HuH-7.5 (cell line): Measurements from ENCODE around the gene DNAAF8.
A peak's percentile ranks its signal among the peaks of the same experiment; 100 is the strongest.

Source experiments
- DNase-seq: peaks from one replicate; pipeline ENCODE4 v3.0.0; 2011; ENCODE audit warnings: low spot score

DNAAF8 gene

DNA sequence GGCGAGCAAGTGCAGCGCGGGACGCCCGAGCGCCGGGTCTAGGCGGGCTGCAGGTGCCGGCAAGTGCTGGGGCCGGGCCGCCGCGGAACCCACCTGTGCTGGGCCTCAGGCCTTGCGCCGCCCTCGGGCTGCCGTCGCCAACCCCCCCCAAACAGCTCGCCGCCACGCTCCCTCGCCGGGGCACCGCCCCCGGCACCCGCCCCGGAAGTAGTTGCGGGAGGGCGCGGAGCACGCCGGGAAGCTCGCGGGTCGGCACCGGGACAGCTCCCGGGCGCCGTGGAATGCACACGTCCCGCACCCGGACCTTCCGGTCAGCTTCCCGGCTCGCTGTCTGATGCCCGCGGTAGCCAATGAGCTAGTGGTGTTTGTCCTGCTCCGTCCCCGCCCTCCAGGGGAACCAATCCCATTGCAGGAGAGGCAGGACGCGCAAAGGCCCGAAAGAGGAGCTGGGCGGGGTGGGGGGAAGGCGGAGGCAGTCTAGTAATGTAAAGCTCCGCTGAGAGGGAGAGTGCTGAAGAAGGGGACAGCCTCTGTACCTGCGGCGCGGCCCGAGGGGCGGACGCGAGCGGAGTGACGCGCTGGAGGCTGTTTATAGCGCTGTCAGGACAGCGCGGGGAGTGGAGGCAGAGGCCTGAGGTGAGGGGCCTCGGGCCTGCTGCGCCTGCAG lies at the start of gene DNAAF8, which contains the start of gene ANKS3:
TSS of gene DNAAF8 (plus strand) at position 475 of the 667 bp plus-strand sequence. CDS start 1,978 bp downstream, outside the sequence.
TSS of gene ANKS3 (minus strand) at position 209 of the 667 bp plus-strand sequence. CDS start 4,122 bp downstream, outside the sequence.
- DNase-seq: peak; percentile 95

DNA sequence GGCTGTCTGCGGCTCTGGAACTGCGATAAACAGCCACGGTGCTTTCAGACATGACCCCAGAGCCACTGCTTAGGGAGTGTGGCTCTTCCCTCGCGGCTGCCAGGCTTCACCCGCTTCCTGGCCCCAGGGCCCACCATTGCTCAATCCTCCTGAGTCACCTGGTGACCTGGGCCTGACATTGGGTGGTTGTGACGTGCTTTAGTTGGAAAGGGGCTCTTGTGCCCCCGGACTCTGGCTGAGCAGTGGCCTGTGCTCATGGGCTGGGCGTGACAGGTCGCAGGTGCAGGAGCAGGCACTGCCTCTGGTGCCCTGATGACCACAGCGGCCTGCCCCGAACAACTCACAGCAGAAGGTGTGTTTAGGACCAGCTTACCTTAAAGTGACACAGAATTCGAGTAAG lies 49.6 kb upstream of the DNAAF8 start:
- DNase-seq: no peak

DNA sequence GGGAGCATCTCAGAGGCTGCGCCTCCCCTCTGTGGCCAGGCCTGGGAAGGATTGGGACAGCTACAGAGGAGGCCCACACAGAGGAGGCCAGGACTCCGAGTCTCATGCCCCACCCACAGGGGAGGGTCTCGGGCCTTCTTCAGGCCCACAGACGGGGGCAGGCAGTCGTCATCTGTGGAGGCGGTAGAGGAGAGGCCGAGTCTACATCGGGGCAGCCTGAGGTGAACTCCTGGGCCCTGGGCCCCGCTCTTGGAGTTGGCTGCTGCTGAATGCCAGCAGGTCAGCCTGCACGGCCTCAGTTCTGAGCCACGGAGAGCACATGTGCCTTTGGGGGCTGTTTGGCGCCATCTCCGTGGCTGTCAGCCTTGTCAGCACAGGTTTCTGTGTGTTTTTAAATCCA lies 49.0 kb upstream of the DNAAF8 start:
- no peak for DNase-seq

DNA sequence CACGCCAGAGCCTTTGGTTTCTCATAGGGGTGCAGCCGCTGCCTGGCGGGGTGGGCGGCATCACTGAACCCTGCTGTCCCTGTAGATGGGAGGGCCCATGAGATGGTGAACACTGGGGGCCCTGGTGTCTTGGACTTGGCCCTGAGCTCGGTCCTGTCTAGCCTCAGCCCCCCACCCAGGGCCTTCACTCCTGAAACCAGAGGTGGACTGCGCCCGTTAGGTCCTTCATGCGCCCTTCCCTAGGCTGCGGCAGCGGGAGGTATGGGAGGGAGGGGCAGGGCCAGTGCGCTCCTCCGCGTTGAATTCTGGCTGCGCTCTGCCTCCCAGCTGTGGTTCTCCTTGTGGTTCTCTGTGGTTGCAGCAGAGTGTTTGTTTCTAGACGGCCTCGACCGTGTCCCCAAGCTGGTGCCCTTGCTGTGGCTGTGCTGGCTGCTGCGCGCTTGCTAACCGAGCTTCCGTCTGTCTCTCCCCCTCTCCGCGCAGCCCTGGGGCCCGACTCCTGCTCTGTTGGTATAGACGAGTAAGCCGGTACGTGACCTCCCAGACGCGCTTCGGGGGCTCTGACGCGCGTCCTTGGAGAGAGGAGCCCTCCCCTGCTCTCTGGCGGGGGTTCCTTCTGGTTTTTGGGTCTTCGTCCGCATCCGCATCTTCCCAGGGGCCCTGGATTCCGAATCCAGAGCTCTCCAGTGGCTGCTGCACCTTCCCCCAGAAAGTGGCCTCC lies 48.4 kb upstream of the DNAAF8 start:
- no peak for DNase-seq

DNA sequence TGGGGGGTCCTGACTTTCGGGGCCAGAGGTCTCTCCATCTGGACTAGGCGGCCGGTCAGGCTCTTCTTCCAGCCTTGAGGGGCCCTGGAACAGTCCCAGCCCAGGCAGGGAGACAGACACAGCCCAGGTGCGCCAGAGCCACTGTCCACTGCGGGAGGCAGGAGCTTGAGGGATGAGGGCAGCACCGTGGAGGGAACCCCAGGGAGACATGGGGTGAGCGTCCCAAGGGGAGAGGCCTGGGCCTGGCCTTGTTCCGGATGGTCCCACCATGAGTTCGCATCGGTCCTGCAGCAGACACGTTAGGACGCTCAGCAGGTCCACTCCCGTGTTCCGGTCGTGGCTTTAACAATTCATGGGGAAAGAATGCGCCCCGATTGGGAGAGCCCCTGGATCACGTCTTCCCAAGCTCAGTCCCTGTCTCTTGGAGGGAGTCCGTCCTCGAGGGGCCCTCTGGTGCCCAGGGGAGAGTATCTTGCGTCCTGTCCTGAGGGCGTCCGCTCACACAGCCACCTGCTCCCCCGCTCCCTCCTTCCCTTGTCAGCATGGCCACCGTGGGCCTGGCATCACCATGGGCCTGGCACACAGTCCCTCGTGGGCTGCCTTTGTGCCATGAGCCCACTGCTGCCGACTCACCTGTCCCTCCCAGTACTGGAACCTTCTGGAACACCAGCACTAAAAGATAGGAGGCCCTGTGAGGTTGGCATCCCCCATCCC lies 47.7 kb upstream of the DNAAF8 start:
- no peak for DNase-seq

DNA sequence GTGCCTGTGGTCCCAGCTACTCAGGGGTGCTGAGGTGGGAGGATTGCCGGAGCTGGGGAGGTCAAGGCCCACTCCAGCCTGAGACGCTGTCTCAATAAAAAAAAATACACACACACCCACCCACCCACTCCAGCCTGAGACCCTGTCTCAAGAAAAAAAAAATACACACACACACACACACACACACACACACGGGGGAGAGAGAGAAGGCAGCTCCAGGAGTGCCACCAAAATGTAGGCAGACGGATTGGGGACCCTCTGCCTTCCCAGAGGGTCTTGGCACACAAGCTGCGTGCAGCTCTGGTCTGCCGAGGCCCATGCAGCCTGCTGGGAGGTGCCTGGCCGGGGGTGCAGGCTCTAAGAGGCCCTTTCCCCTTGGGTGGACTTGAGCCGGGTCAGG lies 46.9 kb upstream of the DNAAF8 start:
- no peak for DNase-seq

DNA sequence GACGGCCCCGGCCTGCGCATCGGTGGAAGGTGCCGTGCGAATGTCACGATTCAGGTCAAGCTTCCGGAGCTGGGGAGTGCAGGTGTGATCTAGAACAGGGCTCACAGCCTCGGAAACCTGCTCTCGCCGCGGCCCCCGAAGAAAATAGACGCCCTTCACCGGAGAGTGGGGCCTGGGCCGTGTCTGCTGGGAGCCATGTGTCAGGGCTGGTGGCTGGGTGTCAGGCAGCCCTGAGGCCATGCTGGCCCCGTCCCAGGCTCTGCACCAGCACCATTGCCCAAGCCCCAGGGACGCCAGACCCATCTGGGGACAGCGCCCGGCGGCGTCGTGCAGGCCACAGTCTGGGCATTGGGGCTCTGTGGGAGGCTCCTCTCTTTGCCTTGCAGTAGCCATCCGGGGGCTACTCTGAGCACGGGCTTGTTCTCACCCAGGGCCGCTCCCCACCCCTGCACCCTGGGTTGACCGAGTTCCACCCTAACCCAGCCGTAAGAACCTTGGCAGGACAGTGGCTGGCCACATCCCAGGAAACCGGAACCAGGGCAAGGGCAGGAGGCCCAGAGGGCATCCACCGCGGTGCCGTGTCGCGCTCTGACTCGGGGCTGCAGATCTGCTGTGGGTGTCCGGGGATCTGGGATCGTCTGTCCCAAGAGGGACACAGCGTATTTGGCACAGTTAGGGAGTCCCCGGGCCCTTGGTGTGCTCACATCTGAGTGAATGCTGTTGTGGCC lies 46.2 kb upstream of the DNAAF8 start:
- DNase-seq: no peak

DNA sequence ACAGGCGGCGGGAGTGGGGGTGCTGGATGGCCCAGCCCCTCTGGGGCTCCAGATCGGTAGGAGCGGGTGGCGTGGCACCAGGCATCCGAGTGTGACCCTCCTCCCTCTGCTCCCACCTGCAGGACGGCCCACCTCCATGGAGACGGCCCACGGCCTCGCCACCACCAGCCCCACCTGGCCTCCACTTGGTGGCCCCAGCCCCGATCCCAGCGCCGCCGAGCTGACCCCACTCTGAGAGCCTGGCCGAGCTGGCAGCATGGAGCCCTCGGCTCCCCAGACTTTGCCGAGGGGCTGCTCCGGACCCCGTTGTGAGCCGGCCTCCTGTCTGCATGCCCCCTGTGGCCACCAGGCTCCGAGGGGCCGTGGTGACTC lies 45.7 kb upstream of the DNAAF8 start:
- no peak for DNase-seq

DNA sequence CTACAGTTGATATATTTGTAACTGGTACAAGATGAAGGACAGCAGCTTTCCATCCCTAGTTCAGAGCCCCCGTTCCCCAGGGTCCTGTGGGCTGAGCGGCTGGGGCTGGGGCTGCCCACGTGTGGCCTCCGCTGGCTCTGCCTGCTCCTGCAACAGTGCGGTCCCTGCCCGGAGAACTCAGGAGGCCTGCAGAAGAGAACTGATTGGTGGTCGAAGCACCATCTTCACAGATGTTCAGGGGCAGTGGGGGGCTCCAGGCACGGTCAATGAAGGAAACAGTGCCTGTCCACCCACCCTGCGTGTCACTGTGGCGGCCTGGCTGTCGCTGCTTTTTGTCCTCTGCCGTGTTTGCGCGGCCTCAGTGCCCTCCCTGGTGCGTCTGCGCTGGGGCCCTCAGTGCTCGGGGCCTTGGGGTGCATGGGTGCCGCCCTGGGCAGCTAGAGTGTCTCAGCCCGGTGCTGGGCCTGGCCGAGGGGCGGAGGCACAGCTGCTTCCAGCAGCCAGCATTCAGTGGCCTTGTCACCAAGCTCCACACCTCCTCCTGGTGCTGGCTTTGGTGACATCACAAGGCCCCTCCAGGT lies 45.2 kb upstream of the DNAAF8 start:
- DNase-seq: no peak

DNA sequence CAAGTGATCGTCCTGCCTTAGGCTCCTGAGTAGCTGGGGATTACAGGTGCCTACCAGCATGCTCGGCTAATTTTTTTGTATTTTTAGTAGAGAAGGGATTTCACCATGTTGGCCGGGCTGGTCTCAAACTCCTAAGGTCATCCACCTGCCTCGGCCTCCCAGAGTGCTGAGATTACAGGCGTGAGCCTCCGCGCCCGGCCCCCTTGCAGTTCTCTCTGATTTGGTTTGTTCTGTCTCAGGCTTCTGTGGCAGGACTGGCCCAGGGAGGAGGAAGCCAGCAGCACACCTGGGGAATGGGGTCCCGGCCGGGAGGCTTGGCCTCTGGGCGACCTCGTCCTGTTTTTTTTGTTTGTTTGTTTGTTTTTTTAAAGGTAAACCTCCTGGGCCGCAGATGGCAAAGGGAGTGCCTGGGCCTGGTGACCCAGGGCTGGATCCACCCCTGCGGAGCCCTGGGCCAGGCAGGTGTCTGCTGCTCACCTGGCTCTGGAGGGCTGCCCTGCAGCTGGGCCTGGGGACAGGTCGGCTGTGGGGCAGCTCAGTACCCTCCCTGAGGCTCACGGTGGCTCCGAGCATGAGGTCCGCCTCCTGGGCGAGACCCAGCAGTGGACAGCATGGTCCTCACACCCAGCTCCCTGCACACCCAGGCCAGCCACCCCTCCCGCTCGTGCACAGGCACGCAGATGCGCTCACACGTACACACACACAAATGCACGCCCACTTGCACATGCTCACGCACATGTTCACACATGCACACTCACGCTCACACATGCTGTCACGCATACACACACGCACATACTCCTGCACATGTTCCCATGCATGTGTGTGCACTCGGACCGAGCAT lies 44.3 kb upstream of the DNAAF8 start:
- DNase-seq: no peak

DNA sequence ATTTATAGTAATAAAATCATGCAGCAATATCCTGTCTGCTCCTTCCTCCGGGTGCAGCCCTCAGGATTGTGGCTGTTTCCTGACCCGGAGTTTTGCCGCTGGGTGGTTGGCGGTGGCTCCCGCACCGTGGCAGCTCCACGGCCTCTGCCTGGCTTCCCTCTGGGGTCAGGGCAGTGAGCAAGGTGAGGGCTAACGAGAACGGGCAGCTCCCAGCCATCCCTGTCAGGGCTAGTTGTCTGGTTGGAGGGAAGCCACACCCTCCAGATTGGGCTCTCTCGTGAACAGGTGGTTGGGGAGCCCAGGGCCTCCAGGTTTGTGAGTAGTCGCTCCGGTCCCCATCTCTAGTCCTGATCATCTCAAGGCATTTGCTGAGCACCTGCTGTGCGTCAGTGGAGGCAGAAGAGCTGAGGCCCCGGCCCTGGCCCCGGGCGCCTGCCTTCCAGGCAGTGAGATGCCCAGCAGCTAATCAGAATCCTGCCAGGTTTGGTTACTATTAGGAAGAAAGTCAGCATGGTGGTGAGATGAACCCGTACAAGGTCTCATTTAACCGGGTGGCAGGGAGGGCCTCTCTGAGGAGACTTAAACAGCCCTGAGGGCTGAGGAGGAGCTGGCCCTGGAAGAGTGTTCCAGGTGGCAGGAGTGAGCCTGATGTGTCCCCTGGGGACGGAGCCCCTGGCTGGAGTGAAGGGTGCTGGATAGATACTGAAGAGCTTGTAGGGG lies 43.2 kb upstream of the DNAAF8 start:
- DNase-seq: no peak

DNA sequence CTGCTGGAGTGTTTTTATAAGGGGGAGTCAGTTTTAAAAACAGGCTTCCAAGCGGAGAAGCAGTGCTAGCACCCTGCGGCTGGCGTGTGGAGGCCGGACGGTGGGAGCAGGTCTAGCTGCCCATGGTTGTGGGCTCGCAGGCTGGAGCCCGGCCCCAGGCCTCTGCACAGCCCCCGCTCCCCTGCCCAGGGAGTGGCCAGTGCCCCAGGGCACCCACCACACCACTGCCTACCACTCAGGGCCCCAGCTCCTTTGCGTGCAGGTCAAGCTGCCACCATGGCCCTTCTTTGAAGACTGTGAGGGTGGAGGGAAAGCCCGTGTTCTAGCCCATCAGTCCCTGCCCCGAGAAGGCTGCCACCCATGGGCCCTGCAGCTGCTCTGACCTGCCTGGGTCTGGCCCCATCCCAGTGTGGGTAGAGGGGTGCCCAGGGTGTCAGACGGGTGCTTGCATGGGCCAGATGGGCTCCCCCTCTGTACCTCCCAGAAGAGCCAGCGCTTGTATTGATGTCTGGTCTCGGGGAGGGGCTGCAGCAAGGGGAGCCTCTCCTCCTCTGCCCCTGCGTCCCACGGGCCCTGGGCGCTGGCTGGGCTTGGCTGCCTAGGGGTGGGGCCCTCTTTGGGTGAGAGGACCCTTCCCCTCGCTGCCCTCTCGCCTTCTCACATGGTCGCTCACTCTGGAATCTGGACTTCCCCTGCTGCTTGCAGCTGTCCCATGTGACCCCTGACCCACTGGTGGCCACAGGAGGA lies 42.5 kb upstream of the DNAAF8 start:
- DNase-seq: no peak

DNA sequence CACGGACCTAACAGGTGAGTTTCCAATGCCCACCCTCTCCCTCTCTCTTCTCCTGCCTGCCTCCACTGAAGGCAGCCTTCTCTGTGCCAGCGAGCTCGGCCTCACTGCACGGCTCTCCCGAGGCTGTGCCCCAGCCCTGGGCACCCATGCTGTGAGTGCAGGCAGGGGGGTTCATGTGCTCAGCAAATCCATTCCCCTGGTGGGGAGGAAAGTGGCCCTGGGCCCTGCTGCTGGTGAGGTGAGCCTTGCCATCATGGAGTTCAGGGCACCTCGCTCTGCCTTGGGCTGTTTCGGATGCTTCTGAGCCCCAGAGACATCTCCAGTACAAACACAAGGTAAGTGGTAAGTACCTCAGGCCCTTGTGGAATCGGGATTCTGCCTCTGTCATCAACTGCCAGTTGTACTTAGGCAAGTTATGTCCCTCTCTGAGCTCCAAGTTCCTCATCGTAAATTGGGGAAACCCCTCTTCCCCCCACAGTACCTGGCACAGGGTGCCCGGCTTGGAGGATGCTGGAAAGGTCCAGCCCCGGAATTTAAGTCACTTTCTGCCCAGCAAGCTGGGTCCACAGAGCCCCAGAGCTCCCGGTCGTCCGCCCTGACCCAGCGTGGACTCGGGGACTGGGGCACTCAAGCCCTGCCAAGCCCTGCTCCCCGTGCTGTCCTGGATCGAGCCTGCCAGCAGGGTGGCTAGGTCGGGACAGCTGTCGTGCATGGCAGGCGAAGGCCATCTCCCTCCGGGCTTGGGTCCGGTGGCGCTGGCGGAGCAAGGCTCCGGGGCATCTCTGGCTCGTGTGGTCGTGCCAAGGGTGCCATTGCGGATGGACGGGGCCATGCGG lies 41.7 kb upstream of the DNAAF8 start:
- no peak for DNase-seq

DNA sequence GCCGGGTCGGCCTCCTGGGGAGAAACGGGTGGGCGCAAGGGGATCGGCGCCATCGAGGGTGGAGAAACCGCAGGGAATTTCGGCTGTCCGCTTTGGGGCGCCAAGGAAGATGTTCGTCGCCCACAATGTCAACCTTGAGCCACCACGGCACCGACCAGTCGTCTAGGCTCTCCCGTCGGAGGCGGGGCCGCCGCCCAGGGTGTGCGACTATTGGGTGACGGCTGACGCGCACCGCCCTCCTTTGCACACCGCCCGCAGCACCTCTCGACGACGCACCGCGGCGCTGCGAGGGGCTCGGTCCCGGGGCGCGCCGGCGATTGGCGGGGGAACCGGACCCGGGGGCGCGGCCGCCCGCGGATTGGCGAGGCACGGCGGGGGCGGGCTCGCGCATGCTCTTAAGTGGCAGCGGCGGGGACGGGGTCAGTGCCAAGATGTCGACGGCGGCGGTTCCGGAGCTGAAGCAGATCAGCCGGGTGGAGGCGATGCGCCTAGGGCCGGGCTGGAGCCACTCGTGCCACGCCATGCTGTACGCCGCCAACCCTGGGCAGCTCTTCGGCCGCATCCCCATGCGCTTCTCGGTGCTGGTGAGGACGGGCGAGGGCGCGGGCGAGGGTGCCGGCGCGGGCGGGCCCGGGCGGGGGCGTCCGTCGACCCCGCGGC lies 40.9 kb upstream of the DNAAF8 start, which contains the start of gene NUDT16L1:
TSS of gene NUDT16L1 (plus strand) at position 267 of the 660 bp plus-strand sequence. CDS start at position 432, 165 bp downstream.
- DNase-seq: peak; percentile 99

DNA sequence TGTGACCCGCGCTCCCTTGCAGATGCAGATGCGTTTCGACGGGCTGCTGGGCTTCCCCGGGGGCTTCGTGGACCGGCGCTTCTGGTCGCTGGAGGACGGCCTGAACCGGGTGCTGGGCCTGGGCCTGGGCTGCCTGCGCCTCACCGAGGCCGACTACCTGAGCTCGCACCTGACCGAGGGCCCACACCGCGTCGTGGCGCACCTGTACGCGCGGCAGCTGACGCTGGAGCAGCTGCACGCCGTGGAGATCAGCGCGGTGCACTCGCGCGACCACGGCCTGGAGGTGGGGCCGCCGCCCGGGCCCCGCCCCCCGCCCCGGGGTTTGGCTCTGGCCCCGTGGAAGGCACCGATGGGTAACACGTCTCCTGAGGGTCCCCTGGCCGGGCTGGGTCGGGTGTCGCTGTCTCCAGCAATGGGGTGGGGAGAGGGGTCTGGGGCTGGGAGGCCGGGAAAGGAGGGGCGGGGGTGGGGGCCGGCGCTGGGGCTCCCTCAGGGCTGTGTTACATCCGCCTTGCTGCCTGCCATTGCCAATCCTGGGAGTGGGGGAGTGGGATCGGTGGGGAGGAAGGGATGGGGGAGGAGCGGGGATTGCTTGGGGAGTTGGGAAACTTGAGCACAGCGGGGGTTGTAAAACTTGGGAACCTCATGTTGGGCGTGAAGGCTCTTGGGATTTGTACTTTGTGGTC lies 40.2 kb upstream of the DNAAF8 start:
- DNase-seq: peak; percentile 64

DNA sequence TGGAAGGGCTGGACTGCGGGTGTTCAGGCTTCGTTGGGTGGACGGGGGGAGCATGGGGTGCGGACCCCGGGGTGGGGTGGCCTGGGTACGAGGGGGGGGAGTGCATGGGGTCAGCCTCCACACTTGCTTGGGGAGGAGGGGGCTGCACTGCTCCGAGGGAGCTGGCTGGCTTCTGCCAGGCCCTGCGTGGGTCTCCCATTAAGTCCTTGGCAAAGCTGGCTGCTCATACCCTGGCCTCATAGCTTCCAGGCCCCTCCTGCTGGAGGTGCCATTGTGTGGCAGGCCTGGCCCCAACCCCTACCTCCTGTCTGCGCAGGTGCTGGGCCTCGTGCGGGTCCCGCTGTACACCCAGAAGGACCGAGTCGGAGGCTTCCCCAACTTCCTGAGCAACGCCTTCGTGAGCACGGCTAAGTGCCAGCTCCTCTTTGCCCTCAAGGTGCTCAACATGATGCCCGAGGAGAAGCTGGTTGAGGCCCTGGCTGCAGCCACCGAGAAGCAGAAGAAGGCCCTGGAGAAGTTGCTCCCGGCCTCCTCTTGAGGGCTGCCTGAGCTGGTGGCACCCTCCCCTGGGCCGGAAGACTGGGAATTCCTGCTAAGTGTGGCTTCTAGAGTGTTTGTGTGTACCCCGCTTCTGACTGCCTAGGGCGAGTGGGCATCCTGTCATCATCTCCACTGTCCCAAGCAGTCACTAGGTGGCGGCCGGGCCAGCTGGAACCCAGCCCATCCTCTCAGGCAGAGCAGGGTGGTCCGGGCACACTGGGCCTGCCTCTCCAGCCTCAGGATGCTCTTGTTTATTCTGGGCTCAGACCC lies 39.5 kb upstream of the DNAAF8 start:
- no peak for DNase-seq
